Measurements from ENCODE around the gene C1QBP.

- no peak for TF ChIP-seq CTCF (IDR thresholded peaks at IDR 0.05)
- no peak for TF ChIP-seq POLR2A (IDR thresholded peaks at IDR 0.05)
Observed at GRCh38 chr17:5480962-5481361, 42.0 kb upstream of the C1QBP start.
